HG03060 (cell line): ENCODE results near the gene MYH10.

Experiments
- ATAC-seq: cut with Tn5 transposase; IDR thresholded peaks from one replicate; pipeline ENCODE4 v1.9.1; 2021; ENCODE audit warnings: low read depth, moderate number of reproducible peaks; ENCODE audit not compliant: unreplicated experiment

The MYH10 gene

GRCh38 chr17:8477715-8478441 lies 152.6 kb downstream of the MYH10 start:
- no peak for ATAC-seq

- ATAC-seq, result no peak
These were observed 153.4 kb downstream of the MYH10 start for GRCh38 chr17:8477171-8477570.

- ATAC-seq, result no peak
These were observed 153.8 kb downstream of the MYH10 start for GRCh38 chr17:8476741-8477140.

- no peak for ATAC-seq
These were observed 154.7 kb downstream of the MYH10 start for GRCh38 chr17:8475781-8476180.

- no peak for ATAC-seq
These were observed 155.3 kb downstream of the MYH10 start for GRCh38 chr17:8475227-8475626.

- no peak for ATAC-seq
These were observed 155.7 kb downstream of the MYH10 start for GRCh38 chr17:8474826-8475225.

- ATAC-seq, result no peak
These were observed 156.9 kb downstream of the MYH10 start for GRCh38 chr17:8473451-8474192.

- no peak for ATAC-seq
These were observed 157.9 kb downstream of the MYH10 start for GRCh38 chr17:8472663-8473062.

- ATAC-seq, result no peak
These were observed 160.0 kb downstream of the MYH10 start for GRCh38 chr17:8470447-8471047.

- ATAC-seq, result no peak
These were observed 160.6 kb downstream of the MYH10 start for GRCh38 chr17:8469964-8470363.

- no peak for ATAC-seq
These were observed 161.5 kb downstream of the MYH10 start for GRCh38 chr17:8468980-8469379.

- ATAC-seq, result no peak
These were observed 162.4 kb downstream of the MYH10 start for GRCh38 chr17:8468127-8468526.

GRCh38 chr17:8467527-8467926 lies 163.0 kb downstream of the MYH10 start:
- no peak for ATAC-seq

- no peak for ATAC-seq
These were observed 163.7 kb downstream of the MYH10 start for GRCh38 chr17:8466873-8467272.

GRCh38 chr17:8466456-8466855 lies 164.1 kb downstream of the MYH10 start:
- ATAC-seq, result no peak

- ATAC-seq, result no peak
These were observed 164.8 kb downstream of the MYH10 start for GRCh38 chr17:8465759-8466158.

- ATAC-seq, result no peak
These were observed 165.2 kb downstream of the MYH10 start for GRCh38 chr17:8465356-8465755.

GRCh38 chr17:8464941-8465340 lies 165.6 kb downstream of the MYH10 start:
- ATAC-seq, result no peak

- no peak for ATAC-seq
These were observed 167.4 kb downstream of the MYH10 start for GRCh38 chr17:8463099-8463498.

GRCh38 chr17:8462564-8462963 lies 168.0 kb downstream of the MYH10 start:
- ATAC-seq, result no peak

- no peak for ATAC-seq
These were observed 170.7 kb downstream of the MYH10 start for GRCh38 chr17:8459831-8460230.

GRCh38 chr17:8459107-8459506 lies 171.4 kb downstream of the MYH10 start:
- no peak for ATAC-seq
